H9 (cell line): Measurements from ENCODE around the gene NACC1. TPM values are rescaled to one million over a fixed set of nuclear protein-coding genes. Genes with fewer than 3 reads are reported as not detected.

ENCODE experiments used
- DNase-seq: peaks from one replicate; pipeline ENCODE4 v3.0.0-alpha.2; 2017
- H2AFZ ChIP-seq: one replicate; pipeline ENCODE4 v1.6.1; 2013; ENCODE audit warnings: mild to moderate bottlenecking, low read length, control low read depth, moderate library complexity
- H2AK5ac ChIP-seq: 2 replicates; pipeline ENCODE4 v1.6.1; 2013; ENCODE audit warnings: low read length, control low read depth, mixed read lengths; ENCODE audit not compliant: insufficient read length
- H2BK120ac ChIP-seq: one replicate; pipeline ENCODE4 v1.6.1; 2013; ENCODE audit warnings: low read depth, mild to moderate bottlenecking, low read length, control low read depth, inconsistent platforms; ENCODE audit not compliant: poor library complexity, severe bottlenecking
- H2BK12ac ChIP-seq: 2 replicates; pipeline ENCODE4 v1.6.1; 2013; ENCODE audit warnings: low read length, control low read depth, mixed read lengths, low read depth; ENCODE audit not compliant: insufficient read length
- H2BK15ac ChIP-seq: 2 replicates; pipeline ENCODE4 v1.6.1; 2013; ENCODE audit warnings: low read depth, low read length, control low read depth
- H2BK20ac ChIP-seq: one replicate; pipeline ENCODE4 v1.6.1; 2013; ENCODE audit warnings: low read depth, mild to moderate bottlenecking, low read length, control low read depth, inconsistent platforms; ENCODE audit not compliant: poor library complexity, severe bottlenecking
- H2BK5ac ChIP-seq: 2 replicates; pipeline ENCODE4 v1.6.1; 2013; ENCODE audit warnings: low read length, control low read depth, mixed read lengths; ENCODE audit not compliant: insufficient read length
- H3K14ac ChIP-seq: 2 replicates; pipeline ENCODE4 v1.6.1; 2013; ENCODE audit warnings: low read length, control low read depth; ENCODE audit not compliant: insufficient read depth
- H3K18ac ChIP-seq: 2 replicates; pipeline ENCODE4 v1.6.1; 2013; ENCODE audit warnings: low read depth, mild to moderate bottlenecking, mixed read lengths, low read length, control low read depth; ENCODE audit not compliant: insufficient read length
- H3K23ac ChIP-seq: 2 replicates; pipeline ENCODE4 v1.6.1; 2013; ENCODE audit warnings: low read length, control low read depth, mixed read lengths, low read depth; ENCODE audit not compliant: insufficient read length
- H3K23me2 ChIP-seq: 2 replicates; pipeline ENCODE4 v1.6.1; 2013; ENCODE audit warnings: low read depth, mild to moderate bottlenecking, mixed read lengths, low read length, control low read depth; ENCODE audit not compliant: insufficient read length, poor library complexity, severe bottlenecking
- H3K27ac ChIP-seq: 2 replicates; pipeline ENCODE4 v1.5.1; 2013; ENCODE audit warnings: low read length, control low read depth, mixed read lengths, low read depth; ENCODE audit not compliant: insufficient read length
- H3K27me3 ChIP-seq: 2 replicates; pipeline ENCODE4 v1.6.1; 2013; ENCODE audit warnings: low read length, control low read depth, inconsistent platforms; ENCODE audit not compliant: insufficient read depth
- H3K4ac ChIP-seq: 2 replicates; pipeline ENCODE4 v1.6.1; 2013; ENCODE audit warnings: low read depth, mild to moderate bottlenecking, control low read depth, inconsistent platforms, low read length, moderate library complexity
- H3K4me1 ChIP-seq: 2 replicates; pipeline ENCODE4 v1.6.1; 2013; ENCODE audit warnings: low read length, control low read depth, inconsistent platforms; ENCODE audit not compliant: insufficient read depth
- H3K4me2 ChIP-seq: 2 replicates; pipeline ENCODE4 v1.6.1; 2013; ENCODE audit warnings: low read length, control low read depth, mixed read lengths; ENCODE audit not compliant: insufficient read length, insufficient read depth
- H3K56ac ChIP-seq: 2 replicates; pipeline ENCODE4 v1.6.1; 2013; ENCODE audit warnings: low read depth, mild to moderate bottlenecking, mixed read lengths, low read length, control low read depth; ENCODE audit not compliant: insufficient read length
- H3K79me1 ChIP-seq: 2 replicates; pipeline ENCODE4 v1.6.1; 2013; ENCODE audit warnings: low read depth, mild to moderate bottlenecking, moderate library complexity, low read length, control low read depth, inconsistent platforms; ENCODE audit not compliant: insufficient read depth, poor library complexity, severe bottlenecking
- H3K79me2 ChIP-seq: 2 replicates; pipeline ENCODE4 v1.6.1; 2013; ENCODE audit warnings: low read length, control low read depth, inconsistent platforms; ENCODE audit not compliant: insufficient read depth
- H3K9ac ChIP-seq: 2 replicates; pipeline ENCODE4 v1.6.1; 2013; ENCODE audit warnings: low read length, control low read depth, mixed read lengths; ENCODE audit not compliant: insufficient read length; ENCODE audit errors: extremely low read depth
- H3K9me3 ChIP-seq: one replicate; pipeline ENCODE4 v1.6.1; 2013; ENCODE audit warnings: low read depth, low read length, inconsistent platforms; ENCODE audit not compliant: control insufficient read depth
- H3T11ph ChIP-seq: one replicate; pipeline ENCODE4 v1.6.1; 2013; ENCODE audit warnings: mild to moderate bottlenecking, low read length, control low read depth, inconsistent platforms
- H4K20me1 ChIP-seq: one replicate; pipeline ENCODE4 v1.6.1; 2013; ENCODE audit not compliant: control insufficient read depth, insufficient read length, insufficient read depth
- H4K5ac ChIP-seq: 2 replicates; pipeline ENCODE4 v1.6.1; 2013; ENCODE audit warnings: low read depth, mild to moderate bottlenecking, mixed read lengths, low read length, control low read depth; ENCODE audit not compliant: insufficient read length
- H4K8ac ChIP-seq: replicated peaks from 2 replicates; pipeline ENCODE4 v1.6.1; 2013; ENCODE audit warnings: low read length, control low read depth, mixed read lengths, low read depth; ENCODE audit not compliant: insufficient read length
- H4K91ac ChIP-seq: 2 replicates; pipeline ENCODE4 v1.6.1; 2013; ENCODE audit warnings: low read depth, mild to moderate bottlenecking, moderate library complexity, mixed read lengths, low read length, control low read depth; ENCODE audit not compliant: insufficient read length
- H3K27ac Mint-ChIP-seq, 3 experiments: 2 replicates in 2 of 3; 3 replicates in 1 of 3; pipeline ENCODE4 v1.8.0; 2020 to 2021; ENCODE audit warnings: mixed read lengths in 3 of 3, mild to moderate bottlenecking in 1 of 3, moderate library complexity in 1 of 3
- H3K27me3 Mint-ChIP-seq: 2 replicates; pipeline ENCODE4 v1.8.0; 2021; ENCODE audit warnings: low read depth, mild to moderate bottlenecking, moderate library complexity, mixed read lengths
- H3K36me3 Mint-ChIP-seq, 3 experiments: 2 replicates in 2 of 3; 3 replicates in 1 of 3; pipeline ENCODE4 v1.8.0; 2020 to 2021; ENCODE audit warnings: low read depth in 3 of 3, mixed read lengths in 3 of 3; ENCODE audit not compliant: insufficient read depth in 1 of 3
- H3K4me1 Mint-ChIP-seq, 2 experiments: 2 replicates each; pipeline ENCODE4 v1.8.0; 2020; ENCODE audit warnings: mixed read lengths in 2 of 2
- H3K4me3 Mint-ChIP-seq, 2 experiments: 2 replicates in 1 of 2; 3 replicates in 1 of 2; pipeline ENCODE4 v1.8.0; 2020 to 2021; ENCODE audit warnings: mild to moderate bottlenecking in 2 of 2, mixed read lengths in 2 of 2, moderate library complexity in 1 of 2
- H3K9me3 Mint-ChIP-seq, 2 experiments: 2 replicates in 1 of 2; 3 replicates in 1 of 2; pipeline ENCODE4 v1.8.0; 2020; ENCODE audit warnings: mild to moderate bottlenecking in 2 of 2, mixed read lengths in 2 of 2, moderate library complexity in 1 of 2
- CTCF ChIP-seq: fragments of 200-600 bp; sonication (generic); conservative IDR thresholded peaks from 3 replicates; pipeline ENCODE4 v1.8.0; 2021; ENCODE audit warnings: antibody characterized with exemption, mild to moderate bottlenecking
- WGBS: extraction: QIAGEN DNeasy Blood & Tissue Kit; methylation state at CpG from one replicate; pipeline ENCODE4 v1.1.7; 2013; ENCODE audit warnings: missing lambda C conversion rate, low lambda C conversion rate, mixed read lengths; ENCODE audit not compliant: insufficient read length; ENCODE audit errors: extremely low coverage; 5-methylcytosine and 5-hydroxymethylcytosine counted together
- total RNA-seq: library from RNA; stranded (reverse); gene quantifications from 2 replicates; pipeline ENCODE4 v1.2.1, GENCODE V29; 2021

Gene NACC1
- total RNA-seq, 1 experiment from 2014 or later = 198 TPM

DNA sequence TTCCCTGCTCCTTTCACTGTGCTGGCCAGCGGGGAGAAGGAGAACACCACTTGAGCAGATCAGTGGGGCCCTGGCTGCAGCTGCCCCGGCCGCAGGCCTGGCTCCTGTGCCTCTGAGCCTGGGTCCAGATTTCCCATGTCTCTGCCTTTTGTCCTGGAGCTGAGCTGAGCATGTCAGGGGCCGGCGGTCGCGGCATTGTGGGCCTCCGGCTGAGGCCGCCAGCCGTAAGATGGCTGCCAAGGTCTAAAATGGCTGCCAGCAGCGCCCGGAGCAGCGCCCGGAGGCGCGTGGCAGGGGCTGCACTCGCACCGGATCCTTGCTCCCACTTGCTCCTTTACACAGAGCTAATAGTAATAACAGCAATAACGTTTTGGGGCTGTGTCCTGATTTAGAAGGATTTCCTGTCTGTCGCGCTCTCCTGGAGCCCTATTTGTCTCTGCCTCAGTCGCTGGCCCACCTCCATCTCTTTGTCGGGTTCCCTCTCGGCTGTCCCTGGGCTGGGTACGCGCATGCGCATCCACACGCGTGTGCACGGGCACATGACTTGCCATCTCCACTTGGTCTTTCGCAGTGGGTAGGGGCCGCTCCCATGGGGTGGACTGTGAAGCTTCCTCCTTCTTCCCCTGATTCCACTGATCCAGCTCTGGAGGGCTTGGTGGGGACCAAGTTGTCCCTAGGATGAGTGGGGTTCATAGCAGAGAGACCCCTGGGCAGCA is 47.5 kb upstream of the NACC1 start:
- H3K23ac ChIP-seq = no peak overlapping the region
- H3K56ac ChIP-seq = no peak overlapping the region
- H3K14ac ChIP-seq = no peak overlapping the region; the same call in 1 of the 2 replicates
- H3K27ac ChIP-seq = no peak overlapping the region
- no peak overlapping the region for H4K91ac ChIP-seq
- Mint-ChIP-seq H3K27me3 (peaks cover 71% of the 10 kb centered on the region), H3K4me1 (peaks cover 0 to 17% of the 10 kb centered on the region in 2 experiments; a peak in 2 of 4 replicates), H3K27ac (no peak overlapping the region), H3K36me3 (peaks cover 0 to 1% (median 0%) of the 10 kb centered on the region in 3 experiments; a peak in 1 of 7 replicates), H3K9me3 (no peaks in the 10 kb centered on the region), H3K4me3 (no peak overlapping the region)
- H3K27me3 ChIP-seq = no peaks in the 10 kb centered on the region; the same call in 1 of the 2 replicates
- H3K4ac ChIP-seq = no peak overlapping the region
- no peak overlapping the region for H3K4me2 ChIP-seq
- H2BK12ac ChIP-seq = no peak overlapping the region
- no peak overlapping the region for H2AK5ac ChIP-seq
- no peak for TF ChIP-seq CTCF
- H2BK5ac ChIP-seq = no peak overlapping the region
- H2BK20ac ChIP-seq = no peak overlapping the region
- H3K9ac ChIP-seq = no peak overlapping the region
- WGBS = no CpG with 5 or more reads among the region's 32 CpGs
- no peaks in the 10 kb centered on the region for H3K23me2 ChIP-seq
- no peak overlapping the region for H2AFZ ChIP-seq
- H3K79me2 ChIP-seq = no peaks in the 10 kb centered on the region
- H4K8ac ChIP-seq = no peak overlapping the region
- no peaks in the 10 kb centered on the region for H3K4me1 ChIP-seq
- no peak overlapping the region for H4K5ac ChIP-seq
- no peak overlapping the region for H2BK15ac ChIP-seq
- no peaks in the 10 kb centered on the region for H4K20me1 ChIP-seq
- H3K9me3 ChIP-seq = no peaks in the 10 kb centered on the region
- no peak overlapping the region for H3T11ph ChIP-seq
- DNase-seq = no peak
- H3K79me1 ChIP-seq = no peaks in the 10 kb centered on the region
- H2BK120ac ChIP-seq = no peak overlapping the region
- H3K18ac ChIP-seq = no peak overlapping the region
